ENCODE data around the gene WFDC1. TPM values are rescaled to one million over a fixed set of nuclear protein-coding genes. Genes with fewer than 3 reads are reported as not detected.

The WFDC1 gene
- total RNA-seq, 1 donor from 2014 or later, result 0.62 TPM

- no peak for DNase-seq
Observed at GRCh38 chr16:84302111-84302954, 7.7 kb downstream of the WFDC1 start.

- DNase-seq, result no peak
Observed at GRCh38 chr16:84303023-84303422, 8.3 kb downstream of the WFDC1 start.

- no peak for DNase-seq
Observed at GRCh38 chr16:84303516-84303915, 8.8 kb downstream of the WFDC1 start.

- no peak for DNase-seq
Observed at GRCh38 chr16:84306564-84306963, 11.9 kb downstream of the WFDC1 start.

GRCh38 chr16:84307209-84307954 lies 12.7 kb downstream of the WFDC1 start:
- no peak for DNase-seq

- DNase-seq, result no peak
Observed at GRCh38 chr16:84308120-84308519, 13.4 kb downstream of the WFDC1 start.

GRCh38 chr16:84310642-84311041 lies 16.0 kb downstream of the WFDC1 start:
- DNase-seq, result no peak

GRCh38 chr16:84312783-84313382 lies 18.2 kb downstream of the WFDC1 start:
- DNase-seq, result no peak

- DNase-seq, result no peak
Observed at GRCh38 chr16:84313921-84314320, 19.2 kb downstream of the WFDC1 start.

GRCh38 chr16:84314373-84314772 lies 19.7 kb downstream of the WFDC1 start:
- no peak for DNase-seq

GRCh38 chr16:84314814-84315213 lies 20.1 kb downstream of the WFDC1 start:
- DNase-seq, result no peak

- no peak for DNase-seq
Observed at GRCh38 chr16:84315422-84315821, 20.7 kb downstream of the WFDC1 start.

GRCh38 chr16:84318091-84318975 lies 23.7 kb downstream of the WFDC1 start:
- DNase-seq, result no peak

GRCh38 chr16:84319146-84319760 lies 24.6 kb downstream of the WFDC1 start:
- no peak for DNase-seq

GRCh38 chr16:84320511-84320910 lies 25.8 kb downstream of the WFDC1 start:
- no peak for DNase-seq

- no peak for DNase-seq
Observed at GRCh38 chr16:84321932-84322331, 27.3 kb downstream of the WFDC1 start.

- DNase-seq, result no peak
Observed at GRCh38 chr16:84322749-84323148, 28.1 kb downstream of the WFDC1 start.

- no peak for DNase-seq
Observed at GRCh38 chr16:84323606-84324005, 28.9 kb downstream of the WFDC1 start.

- no peak for DNase-seq
Observed at GRCh38 chr16:84324434-84325262, 30.0 kb downstream of the WFDC1 start.

GRCh38 chr16:84326545-84326944 lies 31.9 kb downstream of the WFDC1 start:
- DNase-seq, result no peak
